Nephron (organoid): Measurements from ENCODE around the gene GPD2.
A peak's percentile ranks its signal among the peaks of the same experiment; 100 is the strongest.

Source experiments
- H3K27ac Mint-ChIP-seq, 3 experiments: 2 replicates each; pipeline ENCODE4 v1.8.0; 2020; ENCODE audit warnings: mixed read lengths in 3 of 3, mild to moderate bottlenecking in 2 of 3, moderate library complexity in 1 of 3
- H3K27me3 Mint-ChIP-seq: 2 replicates; pipeline ENCODE4 v1.8.0; 2021; ENCODE audit warnings: low read depth, mild to moderate bottlenecking, moderate library complexity, mixed read lengths
- H3K36me3 Mint-ChIP-seq: 2 replicates; pipeline ENCODE4 v1.8.0; 2020; ENCODE audit warnings: low read depth, mixed read lengths
- H3K4me1 Mint-ChIP-seq: 2 replicates; pipeline ENCODE4 v1.8.0; 2020; ENCODE audit warnings: mixed read lengths
- H3K4me3 Mint-ChIP-seq, 3 experiments: 2 replicates each; pipeline ENCODE4 v1.8.0; 2020; ENCODE audit warnings: mild to moderate bottlenecking in 3 of 3, mixed read lengths in 3 of 3, moderate library complexity in 2 of 3
- H3K9me3 Mint-ChIP-seq: 2 replicates; pipeline ENCODE4 v1.8.0; 2020; ENCODE audit warnings: mixed read lengths
- TF ChIP-seq, protein P1 (sequence below), 3 experiments: fragments of 200-600 bp; sonication (generic); IDR thresholded peaks; one replicate each; pipeline ENCODE4 v1.5.0; 2021; ENCODE audit warnings: antibody characterized with exemption in 3 of 3; ENCODE audit not compliant: unreplicated experiment in 3 of 3

Gene GPD2

DNA sequence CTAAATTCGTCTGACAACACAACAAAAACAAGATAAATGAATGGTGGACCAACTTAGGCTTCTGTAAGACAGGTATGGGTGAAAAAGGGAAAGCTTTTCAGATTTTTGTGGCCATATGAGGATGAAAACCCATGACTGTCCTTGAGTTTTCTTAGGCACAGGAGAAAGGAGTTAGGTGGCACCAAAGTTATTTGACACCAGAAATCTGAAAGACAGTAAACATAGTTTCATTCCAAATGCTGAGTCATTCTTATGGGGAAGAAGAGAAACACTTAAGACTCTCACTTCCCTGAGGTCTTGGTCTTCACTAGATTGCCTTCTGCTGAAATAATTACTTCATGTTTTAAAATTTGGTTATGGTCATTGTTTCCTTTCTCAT lies 5.2 kb upstream of the GPD2 start:
- H3K4me3 Mint-ChIP-seq, result no peak overlapping the region

DNA sequence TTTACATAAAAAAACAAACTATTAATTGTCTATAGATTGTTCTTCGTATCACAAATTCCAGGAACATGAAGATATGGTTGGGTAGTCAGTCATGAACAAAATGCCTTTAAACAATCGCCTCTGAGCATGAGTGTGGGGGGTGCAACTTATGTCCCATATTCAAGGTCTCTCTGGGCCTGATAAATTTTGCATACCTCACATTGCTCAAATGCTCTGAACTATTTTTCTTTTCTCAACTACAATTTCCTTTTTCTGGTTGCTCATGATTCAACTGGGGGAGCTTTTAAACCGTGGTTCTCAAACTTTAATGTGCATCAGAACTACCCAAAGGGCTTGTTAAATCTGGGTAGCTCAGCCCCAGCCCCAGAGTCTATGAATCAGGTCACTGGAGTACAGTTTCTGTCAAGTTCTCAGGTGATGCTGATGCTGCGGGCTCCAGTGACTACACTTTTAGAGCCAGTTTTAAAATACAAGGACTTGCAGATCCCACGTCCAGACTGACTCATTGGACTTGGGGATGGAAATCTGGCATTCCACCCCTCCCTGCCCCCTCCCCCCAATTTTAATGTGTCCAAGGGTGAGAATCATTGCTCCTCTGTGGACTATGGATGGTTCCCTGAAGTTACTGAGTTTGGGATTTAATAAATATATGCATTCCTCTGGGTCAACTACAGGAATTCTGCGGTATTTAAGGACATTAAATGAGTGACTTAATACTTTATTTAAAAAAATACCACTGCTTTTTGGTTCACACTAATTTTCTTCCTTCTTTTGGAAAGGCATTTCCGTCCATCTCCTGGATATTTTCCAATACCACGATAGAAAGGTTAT lies 1.5 kb upstream of the GPD2 start:
- no peaks in the 10 kb centered on the region for H3K36me3 Mint-ChIP-seq
- peaks cover 20% of the 10 kb centered on the region for H3K4me1 Mint-ChIP-seq
- H3K9me3 Mint-ChIP-seq, result no peaks in the 10 kb centered on the region
- H3K4me3 Mint-ChIP-seq, result peak overlapping the region; percentile 88 to 93 (median 92)
- no peaks in the 10 kb centered on the region for H3K27me3 Mint-ChIP-seq
- peak overlapping the region; percentile 95 to 99 (median 98) for H3K27ac Mint-ChIP-seq
- TF ChIP-seq, protein P1, sequence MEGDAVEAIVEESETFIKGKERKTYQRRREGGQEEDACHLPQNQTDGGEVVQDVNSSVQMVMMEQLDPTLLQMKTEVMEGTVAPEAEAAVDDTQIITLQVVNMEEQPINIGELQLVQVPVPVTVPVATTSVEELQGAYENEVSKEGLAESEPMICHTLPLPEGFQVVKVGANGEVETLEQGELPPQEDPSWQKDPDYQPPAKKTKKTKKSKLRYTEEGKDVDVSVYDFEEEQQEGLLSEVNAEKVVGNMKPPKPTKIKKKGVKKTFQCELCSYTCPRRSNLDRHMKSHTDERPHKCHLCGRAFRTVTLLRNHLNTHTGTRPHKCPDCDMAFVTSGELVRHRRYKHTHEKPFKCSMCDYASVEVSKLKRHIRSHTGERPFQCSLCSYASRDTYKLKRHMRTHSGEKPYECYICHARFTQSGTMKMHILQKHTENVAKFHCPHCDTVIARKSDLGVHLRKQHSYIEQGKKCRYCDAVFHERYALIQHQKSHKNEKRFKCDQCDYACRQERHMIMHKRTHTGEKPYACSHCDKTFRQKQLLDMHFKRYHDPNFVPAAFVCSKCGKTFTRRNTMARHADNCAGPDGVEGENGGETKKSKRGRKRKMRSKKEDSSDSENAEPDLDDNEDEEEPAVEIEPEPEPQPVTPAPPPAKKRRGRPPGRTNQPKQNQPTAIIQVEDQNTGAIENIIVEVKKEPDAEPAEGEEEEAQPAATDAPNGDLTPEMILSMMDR (IDR thresholded peaks at IDR 0.05; ENCODE audit: unreplicated experiment in 3 of 3), result no peak

More for the DNA sequence above, 5.2 kb upstream of the GPD2 start:
- no peaks in the 10 kb centered on the region for H3K9me3 Mint-ChIP-seq
- TF ChIP-seq, protein P1 (IDR thresholded peaks at IDR 0.05; ENCODE audit: unreplicated experiment in 3 of 3), result no peak
- no peaks in the 10 kb centered on the region for H3K36me3 Mint-ChIP-seq
- peaks cover 4% of the 10 kb centered on the region for H3K4me1 Mint-ChIP-seq
- no peaks in the 10 kb centered on the region for H3K27me3 Mint-ChIP-seq
- no peak overlapping the region for H3K27ac Mint-ChIP-seq

DNA sequence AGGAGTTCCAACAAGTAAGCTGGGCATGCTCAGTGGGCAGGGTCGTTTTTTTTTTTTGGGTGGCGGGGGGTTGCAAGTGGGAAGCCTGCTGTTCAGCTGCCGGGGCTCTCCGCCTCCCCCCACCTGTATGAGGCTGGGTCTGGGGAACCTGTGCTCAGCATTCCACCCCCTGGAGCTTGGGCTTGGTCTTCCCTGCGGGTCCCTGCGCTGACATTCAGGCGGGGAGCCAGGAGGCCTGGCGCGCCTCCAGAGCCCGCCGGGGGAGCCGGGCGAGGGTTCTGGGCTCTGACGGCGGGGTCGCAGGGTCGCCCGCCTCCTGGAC lies 822 bp upstream of the GPD2 start:
- peak overlapping the region; percentile 88 to 93 (median 92) for H3K4me3 Mint-ChIP-seq
- TF ChIP-seq, protein P1 (IDR thresholded peaks at IDR 0.05; ENCODE audit: unreplicated experiment in 3 of 3), result no peak
- H3K9me3 Mint-ChIP-seq, result no peaks in the 10 kb centered on the region
- peaks cover 20% of the 10 kb centered on the region for H3K4me1 Mint-ChIP-seq
- peak overlapping the region; percentile 95 to 99 (median 98) for H3K27ac Mint-ChIP-seq
- no peaks in the 10 kb centered on the region for H3K36me3 Mint-ChIP-seq
- H3K27me3 Mint-ChIP-seq, result no peaks in the 10 kb centered on the region

DNA sequence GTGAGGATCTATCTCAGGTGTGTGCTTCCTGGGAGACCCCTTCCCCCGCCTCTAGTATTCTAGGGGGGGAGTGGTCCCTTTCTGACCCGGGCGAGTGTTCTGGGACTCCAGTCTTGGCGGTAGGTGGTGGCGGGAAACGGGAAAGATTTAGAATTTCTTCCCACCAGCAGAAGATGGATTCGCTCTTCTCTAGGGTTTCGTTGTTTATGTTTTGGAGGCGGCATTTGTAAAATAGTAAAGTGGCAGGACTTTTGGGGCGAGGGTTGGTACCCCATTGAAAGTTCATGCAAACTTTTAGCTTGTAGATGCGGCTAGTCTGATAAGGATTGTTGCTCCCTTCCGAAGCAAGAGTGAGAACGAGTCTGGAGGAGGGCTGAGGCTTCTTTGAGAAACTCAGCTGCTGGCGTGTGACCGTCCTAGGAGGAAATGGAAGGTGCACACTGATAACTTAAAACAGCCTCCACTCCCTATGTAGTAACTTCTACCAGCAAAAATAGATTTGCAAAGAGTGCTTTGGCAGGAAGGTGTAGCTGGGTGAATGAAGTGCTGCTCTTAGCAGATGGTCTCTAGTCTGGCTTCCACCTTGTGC lies 412 bp downstream of the GPD2 start:
- TF ChIP-seq, protein P1 (IDR thresholded peaks at IDR 0.05; ENCODE audit: unreplicated experiment in 3 of 3), result no peak
- Mint-ChIP-seq H3K4me1 (peaks cover 20% of the 10 kb centered on the region), H3K9me3 (no peaks in the 10 kb centered on the region), H3K36me3 (no peaks in the 10 kb centered on the region), H3K27me3 (no peaks in the 10 kb centered on the region), H3K27ac (peak overlapping the region; percentile 96 to 98 (median 98)), H3K4me3 (peak overlapping the region; percentile 88 to 93 (median 92))

DNA sequence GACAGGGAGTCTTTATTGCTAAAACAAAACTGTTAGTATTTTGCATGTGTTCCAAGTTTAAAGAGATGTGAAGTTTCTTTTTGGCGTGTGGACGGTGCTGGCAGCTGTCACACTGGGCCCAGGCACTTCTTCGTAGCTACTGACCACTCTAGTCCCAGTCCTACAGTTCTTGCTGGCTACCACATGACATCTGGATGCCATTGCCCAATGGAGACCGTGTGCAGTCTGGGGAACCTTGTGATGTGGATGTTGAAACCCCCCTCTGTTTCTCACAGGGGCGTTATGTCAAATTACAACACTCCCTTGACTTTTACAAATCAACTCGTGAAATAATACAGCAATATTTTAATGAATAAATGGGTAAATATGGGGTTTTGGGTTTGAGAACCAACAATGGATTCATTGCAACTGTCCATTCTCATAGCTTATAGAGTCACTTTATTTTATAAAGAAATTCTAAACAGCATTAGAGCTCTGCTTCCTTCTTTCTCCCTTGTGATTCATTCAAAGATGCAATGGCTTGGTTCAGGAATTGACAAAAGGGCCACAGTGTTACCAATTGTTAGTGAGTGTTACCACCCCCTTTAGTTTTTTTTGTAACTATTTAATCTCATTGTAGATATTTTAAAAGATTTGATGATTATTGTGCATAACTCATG lies 1.2 kb downstream of the GPD2 start:
- peaks cover 20% of the 10 kb centered on the region for H3K4me1 Mint-ChIP-seq
- H3K4me3 Mint-ChIP-seq, result peak overlapping the region; percentile 88 to 93 (median 92)
- no peaks in the 10 kb centered on the region for H3K9me3 Mint-ChIP-seq
- H3K27ac Mint-ChIP-seq, result peak overlapping the region; percentile 96 to 98 (median 98)
- H3K36me3 Mint-ChIP-seq, result no peaks in the 10 kb centered on the region
- TF ChIP-seq, protein P1 (IDR thresholded peaks at IDR 0.05; ENCODE audit: unreplicated experiment in 3 of 3), result no peak
- H3K27me3 Mint-ChIP-seq, result no peaks in the 10 kb centered on the region
